OCI-LY7 (cell line): ENCODE measurements around the gene C2CD4B. TPM values are rescaled to one million over a fixed set of nuclear protein-coding genes. Genes with fewer than 3 reads are reported as not detected.

Experiments used
- BruUV-seq: library from RNA; stranded (reverse); fragments of 400-500 nt; replicated peaks from 2 replicates; lab custom pipeline; 2021; lab: Mats Ljungman, UMichigan
- CTCF ChIA-PET: fragments of 300-600 bp; sonication (Branson Sonifier 250); formaldehyde crosslinking; loops from one replicate; lab custom pipeline; 2022; ENCODE audit warnings: antibody characterized with exemption; ENCODE audit not compliant: unreplicated experiment; lab: Charles Lee
- POLR2A ChIA-PET: fragments of 300-600 bp; sonication (Branson Sonifier 250); formaldehyde crosslinking; loops from one replicate; lab custom pipeline; 2022; ENCODE audit warnings: antibody characterized with exemption; lab: Charles Lee
- DNase-seq: peaks from one replicate; pipeline ENCODE4 v3.0.0-alpha.2; 2015; ENCODE audit warnings: low spot score
- H2AFZ ChIP-seq: fragments of 200-600 bp; sonication (generic), shearing (Covaris generic); 2 replicates; pipeline ENCODE4 v1.6.1; 2014; ENCODE audit warnings: mild to moderate bottlenecking, antibody characterized with exemption, low read length, moderate library complexity
- H3K27ac ChIP-seq: fragments of 200-600 bp; sonication (generic); 2 replicates; pipeline ENCODE4 v1.5.1; 2014; ENCODE audit warnings: mixed run types, low read depth, mild to moderate bottlenecking, moderate library complexity, low read length, inconsistent platforms; ENCODE audit not compliant: poor library complexity, severe bottlenecking
- H3K36me3 ChIP-seq: fragments of 200-600 bp; sonication (generic); 2 replicates; pipeline ENCODE4 v1.6.1; 2014; ENCODE audit warnings: mild to moderate bottlenecking, antibody characterized with exemption, low read length, moderate library complexity, mixed read lengths; ENCODE audit not compliant: insufficient read depth
- H3K4me1 ChIP-seq: fragments of 200-600 bp; sonication (generic); 2 replicates; pipeline ENCODE4 v1.5.1; 2014; ENCODE audit warnings: mild to moderate bottlenecking, low read length; ENCODE audit not compliant: insufficient read depth, poor library complexity, severe bottlenecking
- H3K4me2 ChIP-seq: fragments of 200-600 bp; sonication (generic); 2 replicates; pipeline ENCODE4 v1.6.1; 2014; ENCODE audit warnings: mild to moderate bottlenecking, low read length
- H3K4me3 ChIP-seq: fragments of 200-600 bp; sonication (generic); 2 replicates; pipeline ENCODE4 v1.5.1; 2014; ENCODE audit warnings: mild to moderate bottlenecking, low read depth, low read length; ENCODE audit not compliant: poor library complexity, severe bottlenecking
- H3K79me2 ChIP-seq: fragments of 200-600 bp; sonication (generic); 2 replicates; pipeline ENCODE4 v1.6.1; 2016; ENCODE audit warnings: low read depth, mild to moderate bottlenecking, low read length, moderate library complexity, mixed read lengths; ENCODE audit not compliant: insufficient read depth
- H3K9me2 ChIP-seq: fragments of 200-600 bp; sonication (generic); 2 replicates; pipeline ENCODE4 v1.6.1; 2016; ENCODE audit warnings: mild to moderate bottlenecking, low read length, mixed read lengths; ENCODE audit not compliant: insufficient read depth
- H3K9me3 ChIP-seq: fragments of 200-600 bp; sonication (generic); 2 replicates; pipeline ENCODE4 v1.6.1; 2014; ENCODE audit warnings: mild to moderate bottlenecking, mixed run types, low read length, mixed read lengths
- H4K20me1 ChIP-seq: fragments of 200-600 bp; sonication (generic); 2 replicates; pipeline ENCODE4 v1.6.1; 2014; ENCODE audit warnings: mild to moderate bottlenecking, antibody characterized with exemption, low read length, moderate library complexity, mixed read lengths; ENCODE audit not compliant: insufficient read depth
- CTCF ChIP-seq: fragments of 200-600 bp; sonication (generic); conservative IDR thresholded peaks from 2 replicates; pipeline ENCODE4 v1.5.1; 2014; ENCODE audit warnings: mild to moderate bottlenecking, antibody characterized with exemption, low read length, moderate library complexity, mixed read lengths
- EZH2phosphoT487 ChIP-seq: fragments of 200-600 bp; sonication (generic); IDR thresholded peaks from 2 replicates; pipeline ENCODE4 v1.6.1; 2018; ENCODE audit warnings: low read depth, borderline replicate concordance, mild to moderate bottlenecking, mixed run types, antibody characterized with exemption, low read length, moderate library complexity, mixed read lengths
- intact Hi-C: fragments of 100-400 bp; cut with micrococcal nuclease; formaldehyde crosslinking; loops from one replicate; pipeline ENCODE4 v1.10.0; 2022; ENCODE audit not compliant: unreplicated experiment
- total RNA-seq, 2 experiments: library from RNA; depleted of rRNA in 1 of 2; stranded (reverse); fragments of >200 nt in 1 of 2; shearing (Covaris generic) in 1 of 2; gene quantifications; 2 replicates each; pipeline ENCODE4 v1.2.3, GENCODE V29; 2014 to 2022

Gene C2CD4B
- total RNA-seq, 2 experiments from 2014 or later, result not detected

GRCh38 chr15:62119227-62119864 lies 45.7 kb downstream of the C2CD4B start:
- H3K9me3 ChIP-seq, result no peaks in the 10 kb centered on the region
- peak overlapping the region; percentile 60 for H3K4me2 ChIP-seq
- no peaks in the 10 kb centered on the region for H4K20me1 ChIP-seq
- no peaks in the 10 kb centered on the region for H3K9me2 ChIP-seq
- peak overlapping the region; percentile 96 for H2AFZ ChIP-seq
- TF ChIP-seq EZH2phosphoT487 (no peak), CTCF (no peak)
- CTCF ChIA-PET, result interaction anchor here (0.6 kb wide), 1 partner anchor 203 kb away, joined by 3 read pairs; no protein-coding TSS in a partner anchor
- no peaks in the 10 kb centered on the region for H3K36me3 ChIP-seq
- POLR2A ChIA-PET, result interaction anchor here (1.0 kb wide), 1 partner anchor 12 kb away, joined by 3 read pairs; no protein-coding TSS in a partner anchor
- BruUV-seq, result no TSS peak
- no peak overlapping the region for H3K27ac ChIP-seq
- H3K4me3 ChIP-seq, result peak overlapping the region; percentile 3
- peaks cover 20% of the 10 kb centered on the region for H3K4me1 ChIP-seq
- DNase-seq, result peak; percentile 37
- H3K79me2 ChIP-seq, result no peaks in the 10 kb centered on the region
- intact Hi-C loops, result no loop called here

GRCh38 chr15:62118520-62119226 lies 46.4 kb downstream of the C2CD4B start:
- Histone ChIP-seq H3K9me3 (no peaks in the 10 kb centered on the region), H3K4me3 (peak overlapping the region; percentile 3), H3K27ac (no peak overlapping the region), H3K4me2 (peak overlapping the region; percentile 60), H3K79me2 (no peaks in the 10 kb centered on the region), H2AFZ (peak overlapping the region; percentile 96; the same call in 1 of the 2 replicates), H4K20me1 (no peaks in the 10 kb centered on the region), H3K36me3 (no peaks in the 10 kb centered on the region), H3K4me1 (peaks cover 13% of the 10 kb centered on the region), H3K9me2 (no peaks in the 10 kb centered on the region)
- intact Hi-C loops, result no loop called here
- BruUV-seq, result no TSS peak
- DNase-seq, result no peak
- TF ChIP-seq CTCF, result no peak
- no peak for TF ChIP-seq EZH2phosphoT487
- POLR2A ChIA-PET, result interaction anchor here (1.0 kb wide), 1 partner anchor 11 kb away, joined by 3 read pairs; no protein-coding TSS in a partner anchor
- CTCF ChIA-PET, result interaction anchor here (0.6 kb wide), 1 partner anchor 202 kb away, joined by 3 read pairs; no protein-coding TSS in a partner anchor
